ENCODE results near the gene XCR1.

Gene XCR1

DNA sequence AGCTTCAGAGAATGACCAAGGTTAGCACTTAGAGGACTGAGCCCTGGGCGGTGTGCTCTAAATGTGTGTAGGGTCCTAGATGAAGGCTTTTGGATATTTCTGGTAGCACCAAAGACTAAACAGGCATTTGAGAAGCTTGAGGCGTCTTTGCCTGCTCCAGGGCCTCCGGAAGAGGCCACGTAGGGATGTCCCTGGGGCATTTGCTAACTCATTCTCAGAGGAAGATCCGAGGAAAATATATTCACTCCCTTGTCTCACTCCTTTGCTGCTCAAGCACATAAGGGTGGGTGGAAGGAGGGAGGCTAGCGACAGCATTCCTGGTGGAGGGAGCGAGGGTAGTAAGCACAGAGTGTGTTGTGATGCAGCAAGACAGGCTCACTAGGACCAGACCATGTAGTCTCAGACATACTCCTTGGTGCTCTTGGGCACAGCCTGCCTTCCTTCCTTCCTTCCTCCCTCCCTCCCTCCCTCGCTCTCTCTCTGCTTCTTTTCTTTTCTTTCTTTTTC is 38.5 kb upstream of the XCR1 start:
- no peak for TF ChIP-seq ZFX (IDR thresholded peaks at IDR 0.05)
- TF ChIP-seq, protein P1, sequence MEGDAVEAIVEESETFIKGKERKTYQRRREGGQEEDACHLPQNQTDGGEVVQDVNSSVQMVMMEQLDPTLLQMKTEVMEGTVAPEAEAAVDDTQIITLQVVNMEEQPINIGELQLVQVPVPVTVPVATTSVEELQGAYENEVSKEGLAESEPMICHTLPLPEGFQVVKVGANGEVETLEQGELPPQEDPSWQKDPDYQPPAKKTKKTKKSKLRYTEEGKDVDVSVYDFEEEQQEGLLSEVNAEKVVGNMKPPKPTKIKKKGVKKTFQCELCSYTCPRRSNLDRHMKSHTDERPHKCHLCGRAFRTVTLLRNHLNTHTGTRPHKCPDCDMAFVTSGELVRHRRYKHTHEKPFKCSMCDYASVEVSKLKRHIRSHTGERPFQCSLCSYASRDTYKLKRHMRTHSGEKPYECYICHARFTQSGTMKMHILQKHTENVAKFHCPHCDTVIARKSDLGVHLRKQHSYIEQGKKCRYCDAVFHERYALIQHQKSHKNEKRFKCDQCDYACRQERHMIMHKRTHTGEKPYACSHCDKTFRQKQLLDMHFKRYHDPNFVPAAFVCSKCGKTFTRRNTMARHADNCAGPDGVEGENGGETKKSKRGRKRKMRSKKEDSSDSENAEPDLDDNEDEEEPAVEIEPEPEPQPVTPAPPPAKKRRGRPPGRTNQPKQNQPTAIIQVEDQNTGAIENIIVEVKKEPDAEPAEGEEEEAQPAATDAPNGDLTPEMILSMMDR (conservative IDR thresholded peaks at IDR 0.05) = no peak
- H3K27ac ChIP-seq = no peak overlapping the region

DNA sequence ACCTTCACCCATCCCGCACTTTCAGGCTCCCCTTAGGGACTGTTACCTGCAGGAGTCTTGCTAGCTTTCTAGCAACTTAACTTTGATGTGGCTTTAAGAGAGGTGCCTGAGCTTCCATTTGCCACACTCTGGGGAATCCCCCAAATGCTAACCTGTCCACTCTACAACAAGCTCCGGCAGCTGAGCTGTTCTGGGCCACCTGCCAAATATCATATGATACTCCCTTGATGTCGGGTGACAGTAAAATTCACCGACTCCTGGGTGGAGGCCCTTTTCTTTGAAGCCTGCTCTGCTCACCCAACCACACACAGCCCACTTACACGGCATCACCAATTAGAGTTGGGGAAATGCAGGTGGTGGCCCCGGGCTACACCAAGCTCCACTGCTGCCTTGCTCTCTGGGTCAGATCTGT is 38.0 kb upstream of the XCR1 start:
- no peak overlapping the region for H3K27ac ChIP-seq
- TF ChIP-seq ZFX (IDR thresholded peaks at IDR 0.05) = no peak
- TF ChIP-seq, protein P1 (conservative IDR thresholded peaks at IDR 0.05) = no peak

DNA sequence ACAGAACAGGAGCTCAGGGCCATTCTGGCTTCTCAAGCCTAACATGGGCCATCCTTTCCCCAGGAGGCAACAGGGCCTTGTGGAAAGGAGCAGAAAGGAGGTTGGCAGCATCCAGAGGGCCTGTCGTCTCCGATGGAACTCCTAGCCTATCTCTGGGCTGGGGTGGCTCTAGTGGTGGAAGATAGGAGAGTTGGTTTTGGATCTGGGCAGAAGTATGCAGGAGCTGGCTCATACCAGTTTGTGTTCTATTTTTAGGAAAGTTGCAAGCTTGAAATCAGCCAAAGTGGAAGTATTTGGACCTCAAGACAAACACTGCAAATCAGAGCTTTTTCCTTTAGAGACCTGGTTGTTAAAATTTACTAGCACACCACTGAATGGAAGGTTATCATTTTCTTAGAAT is 35.4 kb upstream of the XCR1 start:
- TF ChIP-seq, protein P1 (conservative IDR thresholded peaks at IDR 0.05) = no peak
- no peak for TF ChIP-seq ZFX (IDR thresholded peaks at IDR 0.05)

DNA sequence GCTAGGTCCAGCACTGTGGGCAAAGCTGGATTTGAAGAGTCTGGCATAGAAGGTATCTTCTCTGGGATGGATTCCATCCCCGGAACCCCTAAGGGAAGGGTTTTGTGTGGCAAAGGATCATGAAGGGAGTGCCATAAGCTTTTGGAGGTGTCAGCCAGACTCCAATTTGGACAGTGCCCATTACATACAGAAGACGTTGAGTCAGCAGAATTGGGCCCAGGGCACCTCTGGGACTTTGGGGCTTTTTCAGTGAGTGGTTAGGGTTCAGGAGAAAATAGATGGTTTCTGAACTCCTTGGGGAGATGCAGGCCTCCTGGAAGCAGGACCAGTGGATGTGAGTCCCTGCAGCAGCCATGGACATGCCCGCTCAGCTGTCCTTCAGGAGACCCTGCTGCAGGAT is 34.6 kb upstream of the XCR1 start:
- TF ChIP-seq, protein P1 (conservative IDR thresholded peaks at IDR 0.05) = no peak
- TF ChIP-seq ZFX (IDR thresholded peaks at IDR 0.05) = no peak

More for the DNA sequence above, 35.4 kb upstream of the XCR1 start:
- H3K27ac ChIP-seq = no peak overlapping the region

DNA sequence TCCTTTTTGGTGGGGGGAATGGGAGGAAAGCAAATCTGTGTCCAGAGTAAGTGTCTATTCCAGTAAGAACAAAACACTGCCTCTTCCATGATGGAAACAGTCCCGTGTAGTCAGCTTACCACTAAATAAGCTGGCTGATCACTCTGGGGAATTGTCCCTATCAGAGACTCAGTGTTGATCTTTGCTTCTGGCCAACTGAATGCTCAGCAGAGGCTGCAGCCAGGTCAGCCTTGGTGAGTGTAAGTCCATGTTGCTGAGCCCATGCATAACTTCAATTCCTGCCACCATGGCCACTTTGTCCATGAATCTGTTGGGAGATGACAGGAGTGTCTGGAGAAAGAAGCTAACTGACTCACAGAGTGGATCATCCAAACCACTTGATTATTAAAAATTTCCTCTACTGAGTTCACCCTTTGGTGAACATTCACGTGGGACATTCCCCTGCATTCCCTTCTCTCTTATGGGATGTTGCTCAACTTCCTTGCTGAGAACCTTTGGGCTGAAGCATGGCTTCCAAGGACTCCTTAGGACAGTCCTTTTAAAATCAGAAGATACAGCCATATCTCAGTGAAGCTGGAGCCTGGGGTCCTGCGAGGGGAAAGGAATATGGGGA is 33.9 kb upstream of the XCR1 start:
- TF ChIP-seq, protein P1 (conservative IDR thresholded peaks at IDR 0.05) = no peak
- TF ChIP-seq ZFX (IDR thresholded peaks at IDR 0.05) = no peak
- no peak overlapping the region for H3K27ac ChIP-seq

More for the DNA sequence above, 34.6 kb upstream of the XCR1 start:
- no peak overlapping the region for H3K27ac ChIP-seq

DNA sequence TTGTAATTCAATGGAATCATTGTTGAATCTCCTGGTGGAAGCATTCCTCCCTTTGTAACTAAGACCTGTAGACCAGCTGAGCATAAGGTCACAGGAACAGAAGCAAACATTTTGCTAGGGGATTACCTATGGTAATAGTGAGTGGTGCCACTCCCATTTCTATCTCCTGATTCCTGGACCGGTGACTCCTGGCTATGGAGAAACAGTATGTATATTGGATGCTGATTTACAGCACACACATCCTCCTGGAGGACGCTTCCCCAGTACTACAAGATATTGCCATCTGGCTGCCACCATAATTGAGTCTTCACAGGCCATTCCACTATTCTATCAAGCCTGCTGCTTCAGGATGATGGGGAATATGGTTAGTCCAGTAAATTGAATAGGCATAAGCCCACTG is 33.3 kb upstream of the XCR1 start:
- no peak overlapping the region for H3K27ac ChIP-seq
- TF ChIP-seq ZFX (IDR thresholded peaks at IDR 0.05) = no peak
- TF ChIP-seq, protein P1 (conservative IDR thresholded peaks at IDR 0.05) = no peak

DNA sequence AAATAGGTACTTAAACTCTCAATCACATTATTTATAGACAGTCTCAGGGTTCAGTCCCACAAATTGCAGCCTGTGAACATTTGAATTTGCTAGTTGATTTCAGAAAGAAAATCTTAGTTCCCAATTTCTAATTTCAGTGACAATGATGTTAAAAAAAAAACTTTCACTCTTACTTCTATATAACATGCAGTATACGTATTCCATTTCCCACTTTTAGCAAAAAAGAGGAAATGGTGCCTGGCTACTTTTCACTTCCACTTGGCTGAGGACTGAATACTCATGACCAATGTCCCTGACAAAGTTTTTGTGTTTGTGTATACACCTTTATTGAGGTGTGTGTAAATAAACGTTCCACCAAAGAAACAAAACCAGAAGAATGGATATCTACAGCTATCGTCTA is 32.1 kb upstream of the XCR1 start:
- TF ChIP-seq, protein P1 (conservative IDR thresholded peaks at IDR 0.05) = no peak
- no peak for TF ChIP-seq ZFX (IDR thresholded peaks at IDR 0.05)
- no peak overlapping the region for H3K27ac ChIP-seq

Measured in C4-2B (cell line).